Adrenal gland (tissue), 12 donors: ENCODE results near the gene CACHD1. TPM values are rescaled to one million over a fixed set of nuclear protein-coding genes. Genes with fewer than 3 reads are reported as not detected.

Experiments
- DNase-seq, 7 donors: peaks; one replicate each; pipeline ENCODE4 v3.0.0-alpha.2; 2019 to 2020
- H3K27ac ChIP-seq, 5 donors: fragments of 200-600 bp; sonication (generic) in 4 of 5; 1 replicate in 3 of 5; 2 replicates in 2 of 5; pipeline versions ENCODE4 v1.5.1 to v1.8.0; 2016 to 2020; ENCODE audit warnings: mild to moderate bottlenecking in 1 of 5
- H3K27me3 ChIP-seq: fragments of 200-600 bp; 2 replicates; pipeline ENCODE4 v1.8.0; 2021
- H3K36me3 ChIP-seq, 2 donors: fragments of 200-600 bp; replicated peaks in 1 of 2; 1 replicate in 1 of 2; 2 replicates in 1 of 2; pipeline versions ENCODE4 v1.5.1 to v1.8.0; 2018 to 2022
- H3K4me1 ChIP-seq, 2 donors: fragments of 200-600 bp; replicated peaks in 1 of 2; 1 replicate in 1 of 2; 2 replicates in 1 of 2; pipeline versions ENCODE4 v1.5.1 to v1.8.0; 2018 to 2021
- H3K4me3 ChIP-seq, 4 donors: fragments of 200-600 bp; sonication (generic) in 3 of 4; one replicate each; pipeline ENCODE4 v1.5.1; 2016 to 2018
- H3K9me3 ChIP-seq, 3 donors: fragments of 200-600 bp; sonication (generic) in 1 of 3; replicated peaks in 1 of 3; 1 replicate in 2 of 3; 2 replicates in 1 of 3; pipeline versions ENCODE4 v1.5.1 to v1.8.0; 2016 to 2021
- CTCF ChIP-seq, 6 experiments: fragments of 450-650 bp in 4 of 6; fragments of 200-600 bp in 2 of 6; sonication (generic) in 1 of 6; IDR thresholded peaks; 1 replicate in 5 of 6; 2 replicates in 1 of 6; pipeline versions ENCODE4 v1.5.1 to v1.8.0; 2016 to 2021; ENCODE audit warnings: antibody characterized with exemption in 6 of 6, mild to moderate bottlenecking in 2 of 6, moderate library complexity in 1 of 6
- POLR2A ChIP-seq, 2 donors: fragments of 450-650 bp; IDR thresholded peaks; one replicate each; pipeline ENCODE4 v1.6.1; 2017; ENCODE audit warnings: antibody characterized with exemption in 2 of 2, mild to moderate bottlenecking in 2 of 2, moderate library complexity in 1 of 2
- WGBS, 4 donors: extraction: QIAGEN DNeasy Blood & Tissue Kit in 2 of 4; methylation state at CpG; one replicate each; pipeline versions ENCODE4 v1.1.5 to v1.1.7; 2013 to 2017; 5-methylcytosine and 5-hydroxymethylcytosine counted together
- intact Hi-C, 2 donors: fragments of 100-400 bp; cut with DNase I; formaldehyde crosslinking; loops; one replicate each; pipeline versions ENCODE4 v1.14.1 to v1.15.0; 2022 to 2023
- polyA plus RNA-seq, 3 donors: library from polyadenylated mRNA; stranded (reverse); fragments of 200-250 nt in 2 of 3; fragments of 350-450 nt in 1 of 3; fragmentation: Illumina TruSeq in 1 of 3; extraction: RNeasy Lipid Tissue Mini Kit (QIAGEN cat#74804) in 1 of 3; gene quantifications; one replicate each; pipeline ENCODE4 v1.2.3, GENCODE V29; 2013 to 2014
- total RNA-seq, 9 donors: library from RNA; depleted of rRNA in 4 of 9; stranded (reverse); fragments of >200 nt in 4 of 9; fragments of 120-200 nt in 1 of 9; fragmentation: NEBNext Ultra II Directional in 1 of 9; extraction: Animal tissue kit (Norgen Biotek cat#: 25700) in 1 of 9; gene quantifications; one replicate each; pipeline versions ENCODE4 v1.1.0 to v1.2.4, GENCODE V29; 2013 to 2023
- donor health status: healthy with polysubstance abuse.
- donor health status: Bipolar disorder and iron deficiency.
- donor health status: DM: yes; HTN: yes; CAD: no.
- donor health status: DM: no; HTN: no; CAD: no.
- donor health status: DM: no; HTN: no; CAD: no.
- donor health status: DM: yes; HTN: yes; CAD: no.

CACHD1 gene
- total and polyA plus RNA-seq, 12 donors = 14.8 to 43.1 (median 24.0) TPM

GRCh38 chr1:64575881-64576676 lies 106.2 kb downstream of the CACHD1 start:
- Histone ChIP-seq H3K27ac (no peak overlapping the region), H3K27me3 (no peaks in the 10 kb centered on the region), H3K36me3 (no peaks in the 10 kb centered on the region), H3K4me1 (peaks cover 8 to 18% of the 10 kb centered on the region in 2 donors), H3K4me3 (no peak overlapping the region), H3K9me3 (no peaks in the 10 kb centered on the region)
- intact Hi-C loops = no loop called here
- WGBS, 4 donors = 81 to 90% (median 86%) methylated on average over 11 of the region's 11 CpGs
- DNase-seq = no peak
- TF ChIP-seq POLR2A (IDR thresholded peaks at IDR 0.05) (no peak), CTCF (IDR thresholded peaks at IDR 0.05) (no peak)

DNA sequence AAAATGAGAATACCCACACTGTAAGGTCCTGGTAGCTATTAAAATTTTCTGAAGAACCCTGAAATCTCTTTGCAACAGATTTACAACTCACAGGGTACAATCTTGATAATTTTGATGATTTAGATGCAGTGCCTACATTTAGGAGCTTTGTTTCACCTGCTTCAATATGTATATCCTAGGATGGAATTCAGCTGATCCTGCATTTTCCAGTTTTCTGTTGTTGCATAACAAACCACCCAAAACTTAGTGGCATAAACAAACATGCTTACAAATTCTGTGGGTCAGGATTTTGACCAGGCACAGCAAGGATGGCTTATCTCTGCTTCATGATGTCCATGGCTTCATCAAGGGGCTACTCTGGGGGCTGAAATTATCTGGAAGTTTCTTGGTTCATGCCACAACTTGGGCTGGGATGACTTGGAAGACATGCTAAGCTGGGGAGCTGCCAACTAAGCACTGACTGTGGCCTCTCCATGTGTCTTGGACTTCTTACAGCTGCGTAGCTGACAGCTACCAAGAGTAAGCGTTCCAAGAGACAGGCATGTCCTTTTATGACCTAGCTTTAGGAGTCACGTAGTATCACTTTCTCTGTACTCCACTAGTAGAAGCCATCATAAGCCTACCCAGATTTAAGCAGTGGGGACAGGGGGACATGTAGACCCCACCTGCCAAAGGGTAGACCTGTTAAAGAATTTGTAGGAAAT lies 108.5 kb downstream of the CACHD1 start:
- H3K4me1 ChIP-seq = peaks cover 8 to 14% of the 10 kb centered on the region in 2 donors
- 80 to 96% (median 88%) methylated on average over 3 of the region's 3 CpGs for WGBS, 4 donors
- DNase-seq = no peak
- no peak overlapping the region for H3K27ac ChIP-seq
- no peak for TF ChIP-seq POLR2A (IDR thresholded peaks at IDR 0.05)
- TF ChIP-seq CTCF (IDR thresholded peaks at IDR 0.05) = no peak
- H3K9me3 ChIP-seq = no peaks in the 10 kb centered on the region
- H3K36me3 ChIP-seq = no peaks in the 10 kb centered on the region
- H3K4me3 ChIP-seq = no peak overlapping the region
- no peaks in the 10 kb centered on the region for H3K27me3 ChIP-seq
- intact Hi-C loops = no loop called here

GRCh38 chr1:64579767-64580166 lies 109.8 kb downstream of the CACHD1 start:
- TF ChIP-seq CTCF (IDR thresholded peaks at IDR 0.05) (no peak), POLR2A (IDR thresholded peaks at IDR 0.05) (no peak)

DNA sequence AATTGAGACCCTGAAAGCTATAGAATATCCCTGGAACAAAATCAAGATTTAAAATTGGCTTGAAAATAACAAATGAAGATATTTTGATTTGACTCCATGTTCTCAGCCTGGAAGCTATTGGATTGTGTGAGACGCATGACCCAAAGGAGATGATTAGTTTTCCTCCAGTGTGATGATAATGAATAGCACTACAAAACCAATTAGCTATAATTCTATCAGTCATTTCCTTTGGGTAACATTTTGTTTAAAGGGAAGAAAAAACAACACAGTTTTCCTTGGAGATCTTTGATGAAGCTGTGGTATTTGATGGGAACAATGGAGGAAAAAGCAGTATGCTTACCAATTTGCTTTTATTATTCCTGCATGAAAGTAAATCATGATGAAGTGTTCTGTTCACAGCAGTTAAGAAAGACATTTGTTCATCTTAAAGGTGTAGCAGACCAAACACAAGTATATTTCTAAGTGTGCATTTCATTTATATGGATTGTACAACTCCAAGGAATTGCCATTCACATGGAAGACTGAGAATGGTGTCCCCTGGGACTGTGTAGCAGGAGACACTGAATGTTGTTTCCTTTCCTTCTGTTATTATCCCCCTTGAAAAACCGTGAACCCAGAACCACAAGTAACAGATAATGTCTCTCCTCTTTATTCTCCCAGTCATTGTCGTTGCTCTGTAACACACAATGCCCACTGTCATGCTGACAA lies 111.4 kb downstream of the CACHD1 start:
- TF ChIP-seq CTCF (IDR thresholded peaks at IDR 0.05) = no peak
- no peak for TF ChIP-seq POLR2A (IDR thresholded peaks at IDR 0.05)
- WGBS, 4 donors = 82 to 90% (median 85%) methylated on average over 3 of the region's 3 CpGs
- no peak for DNase-seq
- Histone ChIP-seq H3K36me3 (no peaks in the 10 kb centered on the region), H3K9me3 (no peaks in the 10 kb centered on the region), H3K27ac (no peak overlapping the region), H3K4me3 (no peak overlapping the region), H3K27me3 (no peaks in the 10 kb centered on the region), H3K4me1 (peaks cover 0 to 10% of the 10 kb centered on the region in 2 donors)
- intact Hi-C loops = no loop called here

More at GRCh38 chr1:64579767-64580166, 109.8 kb downstream of the CACHD1 start:
- no peaks in the 10 kb centered on the region for H3K9me3 ChIP-seq
- H3K4me1 ChIP-seq = peaks cover 0 to 10% of the 10 kb centered on the region in 2 donors
- no peaks in the 10 kb centered on the region for H3K27me3 ChIP-seq
- H3K36me3 ChIP-seq = no peaks in the 10 kb centered on the region
- intact Hi-C loops = no loop called here
- no peak for DNase-seq
- no peak overlapping the region for H3K27ac ChIP-seq
- H3K4me3 ChIP-seq = no peak overlapping the region
- 85 to 87% (median 85%) methylated on average over 5 of the region's 5 CpGs for WGBS, 4 donors
